Measurements from ENCODE around the gene MCMBP.
A peak's percentile ranks its signal among the peaks of the same experiment; 100 is the strongest.

The MCMBP gene

GRCh38 chr10:119812684-119813083, 60.0 kb downstream of the MCMBP start:
- no peaks in the 10 kb centered on the region for H3K27me3 Mint-ChIP-seq (ENCODE audit: low read depth)
- no peak overlapping the region for H3K4me3 Mint-ChIP-seq
- no peaks in the 10 kb centered on the region for H3K4me1 Mint-ChIP-seq
- H3K9me3 Mint-ChIP-seq = no peaks in the 10 kb centered on the region
- no peak overlapping the region for H3K27ac Mint-ChIP-seq
- H3K36me3 Mint-ChIP-seq (ENCODE audit: low read depth) = peaks cover 26% of the 10 kb centered on the region
- TF ChIP-seq CTCF (IDR thresholded peaks at IDR 0.05; ENCODE audit: unreplicated experiment in 3 of 3) = no peak

GRCh38 chr10:119811122-119811521, 61.5 kb downstream of the MCMBP start:
- H3K36me3 Mint-ChIP-seq (ENCODE audit: low read depth) = peaks cover 17% of the 10 kb centered on the region
- H3K9me3 Mint-ChIP-seq = no peaks in the 10 kb centered on the region
- no peak overlapping the region for H3K27ac Mint-ChIP-seq
- no peak overlapping the region for H3K4me3 Mint-ChIP-seq
- H3K27me3 Mint-ChIP-seq (ENCODE audit: low read depth) = no peaks in the 10 kb centered on the region
- TF ChIP-seq CTCF (IDR thresholded peaks at IDR 0.05; ENCODE audit: unreplicated experiment in 3 of 3) = no peak
- no peaks in the 10 kb centered on the region for H3K4me1 Mint-ChIP-seq

GRCh38 chr10:119807960-119808697, 64.5 kb downstream of the MCMBP start:
- no peaks in the 10 kb centered on the region for H3K4me1 Mint-ChIP-seq

GRCh38 chr10:119806334-119807130, 66.1 kb downstream of the MCMBP start:
- Mint-ChIP-seq H3K27me3 (ENCODE audit: low read depth) (no peaks in the 10 kb centered on the region), H3K4me1 (no peaks in the 10 kb centered on the region), H3K27ac (no peak overlapping the region), H3K36me3 (ENCODE audit: low read depth) (peaks cover 13% of the 10 kb centered on the region), H3K9me3 (no peaks in the 10 kb centered on the region), H3K4me3 (no peak overlapping the region)
- no peak for TF ChIP-seq CTCF (IDR thresholded peaks at IDR 0.05; ENCODE audit: unreplicated experiment in 3 of 3)

More at GRCh38 chr10:119807960-119808697, 64.5 kb downstream of the MCMBP start:
- TF ChIP-seq CTCF (IDR thresholded peaks at IDR 0.05; ENCODE audit: unreplicated experiment in 3 of 3) = no peak
- no peaks in the 10 kb centered on the region for H3K9me3 Mint-ChIP-seq
- peaks cover 13% of the 10 kb centered on the region for H3K36me3 Mint-ChIP-seq (ENCODE audit: low read depth)
- H3K27me3 Mint-ChIP-seq (ENCODE audit: low read depth) = no peaks in the 10 kb centered on the region
- no peak overlapping the region for H3K4me3 Mint-ChIP-seq
- no peak overlapping the region for H3K27ac Mint-ChIP-seq

- H3K36me3 Mint-ChIP-seq (ENCODE audit: low read depth) = peaks cover 13% of the 10 kb centered on the region
- H3K4me1 Mint-ChIP-seq = no peaks in the 10 kb centered on the region
- TF ChIP-seq CTCF (IDR thresholded peaks at IDR 0.05; ENCODE audit: unreplicated experiment in 3 of 3) = no peak
- no peak overlapping the region for H3K4me3 Mint-ChIP-seq
- peak overlapping the region in 1 of 3 experiments; percentile 90 for H3K27ac Mint-ChIP-seq
- H3K9me3 Mint-ChIP-seq = no peaks in the 10 kb centered on the region
- no peaks in the 10 kb centered on the region for H3K27me3 Mint-ChIP-seq (ENCODE audit: low read depth)
These were observed 66.9 kb downstream of the MCMBP start for GRCh38 chr10:119805702-119806230.

Measured in nephron (organoid).